HG03571 (cell line): ENCODE measurements around the gene SOX1.

ENCODE experiments used
- ATAC-seq: cut with Tn5 transposase; IDR thresholded peaks from one replicate; pipeline ENCODE4 v1.9.1; 2021; ENCODE audit not compliant: unreplicated experiment

Gene SOX1

GRCh38 chr13:112067116-112067741, at the start of gene SOX1:
Gene SOX1 (plus strand): TSS chr13:112067149. CDS start chr13:112067659, 510 bp downstream.
- ATAC-seq, result no peak

- no peak for ATAC-seq
These were observed 42.4 kb upstream of the SOX1 start for GRCh38 chr13:112024577-112024976.

- no peak for ATAC-seq
These were observed 39.7 kb upstream of the SOX1 start for GRCh38 chr13:112027250-112027649.

- no peak for ATAC-seq
These were observed 38.5 kb upstream of the SOX1 start for GRCh38 chr13:112028481-112028880.

- no peak for ATAC-seq
These were observed 37.8 kb upstream of the SOX1 start for GRCh38 chr13:112029143-112029542.

- ATAC-seq, result no peak
These were observed 34.6 kb upstream of the SOX1 start for GRCh38 chr13:112032186-112032993.

- no peak for ATAC-seq
These were observed 32.7 kb upstream of the SOX1 start for GRCh38 chr13:112034231-112034630.

GRCh38 chr13:112034846-112035245, 32.1 kb upstream of the SOX1 start:
- ATAC-seq, result no peak

- no peak for ATAC-seq
These were observed 24.5 kb upstream of the SOX1 start for GRCh38 chr13:112042496-112042895.

- no peak for ATAC-seq
These were observed 14.7 kb upstream of the SOX1 start for GRCh38 chr13:112052213-112052612.

GRCh38 chr13:112053167-112053743, 13.7 kb upstream of the SOX1 start:
- ATAC-seq, result no peak

GRCh38 chr13:112053744-112054615, 13.0 kb upstream of the SOX1 start:
- ATAC-seq, result no peak

- no peak for ATAC-seq
These were observed 12.3 kb upstream of the SOX1 start for GRCh38 chr13:112054616-112055015.

GRCh38 chr13:112055036-112055914, 11.7 kb upstream of the SOX1 start:
- ATAC-seq, result no peak

GRCh38 chr13:112055915-112056269, 11.1 kb upstream of the SOX1 start:
- ATAC-seq, result no peak

GRCh38 chr13:112056284-112056727, 10.6 kb upstream of the SOX1 start:
- no peak for ATAC-seq

GRCh38 chr13:112056739-112057438, 10.1 kb upstream of the SOX1 start:
- no peak for ATAC-seq

- no peak for ATAC-seq
These were observed 9.6 kb upstream of the SOX1 start for GRCh38 chr13:112057439-112057735.

- ATAC-seq, result no peak
These were observed 9.0 kb upstream of the SOX1 start for GRCh38 chr13:112057736-112058518.
